ENCODE results near the gene MMP14. TPM values are rescaled to one million over a fixed set of nuclear protein-coding genes. Genes with fewer than 3 reads are reported as not detected.

Gene MMP14
- total and polyA plus RNA-seq, 2 of the 13 experiments (the other 11 are each of a cell fraction or from before 2014, with no cell fraction given) = 5.2 to 9.8 TPM

DNA sequence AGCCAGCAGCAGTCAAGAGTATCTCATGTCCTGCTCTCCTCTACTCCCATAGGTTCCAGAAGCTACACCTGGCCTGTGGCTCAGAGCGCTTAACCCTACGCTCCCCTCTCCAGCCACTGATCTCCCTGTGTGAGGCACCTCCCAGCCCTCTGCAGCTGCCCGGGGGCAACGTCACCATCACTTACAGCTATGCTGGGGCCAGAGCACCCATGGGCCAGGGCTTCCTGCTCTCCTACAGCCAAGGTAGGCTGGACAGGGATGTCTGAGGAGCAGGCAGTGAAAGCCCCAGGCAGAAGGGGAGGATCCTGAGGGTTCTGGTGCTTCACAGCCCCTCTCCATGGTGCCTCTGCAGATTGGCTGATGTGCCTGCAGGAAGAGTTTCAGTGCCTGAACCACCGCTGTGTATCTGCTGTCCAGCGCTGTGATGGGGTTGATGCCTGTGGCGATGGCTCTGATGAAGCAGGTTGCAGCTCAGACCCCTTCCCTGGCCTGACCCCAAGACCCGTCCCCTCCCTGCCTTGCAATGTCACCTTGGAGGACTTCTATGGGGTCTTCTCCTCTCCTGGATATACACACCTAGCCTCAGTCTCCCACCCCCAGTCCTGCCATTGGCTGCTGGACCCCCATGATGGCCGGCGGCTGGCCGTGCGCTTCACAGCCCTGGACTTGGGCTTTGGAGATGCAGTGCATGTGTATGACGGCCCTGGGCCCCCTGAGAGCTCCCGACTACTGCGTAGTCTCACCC is 38.8 kb downstream of the MMP14 start (continued):
- TF ChIP-seq HNRNPK (IDR thresholded peaks at IDR 0.05; ENCODE audit: low read depth, low read length, poor library complexity, severe bottlenecking) (no peak), TBP (CRISPR knock-in tag; IDR thresholded peaks at IDR 0.05) (no peak)
- TF ChIP-seq, protein P1, sequence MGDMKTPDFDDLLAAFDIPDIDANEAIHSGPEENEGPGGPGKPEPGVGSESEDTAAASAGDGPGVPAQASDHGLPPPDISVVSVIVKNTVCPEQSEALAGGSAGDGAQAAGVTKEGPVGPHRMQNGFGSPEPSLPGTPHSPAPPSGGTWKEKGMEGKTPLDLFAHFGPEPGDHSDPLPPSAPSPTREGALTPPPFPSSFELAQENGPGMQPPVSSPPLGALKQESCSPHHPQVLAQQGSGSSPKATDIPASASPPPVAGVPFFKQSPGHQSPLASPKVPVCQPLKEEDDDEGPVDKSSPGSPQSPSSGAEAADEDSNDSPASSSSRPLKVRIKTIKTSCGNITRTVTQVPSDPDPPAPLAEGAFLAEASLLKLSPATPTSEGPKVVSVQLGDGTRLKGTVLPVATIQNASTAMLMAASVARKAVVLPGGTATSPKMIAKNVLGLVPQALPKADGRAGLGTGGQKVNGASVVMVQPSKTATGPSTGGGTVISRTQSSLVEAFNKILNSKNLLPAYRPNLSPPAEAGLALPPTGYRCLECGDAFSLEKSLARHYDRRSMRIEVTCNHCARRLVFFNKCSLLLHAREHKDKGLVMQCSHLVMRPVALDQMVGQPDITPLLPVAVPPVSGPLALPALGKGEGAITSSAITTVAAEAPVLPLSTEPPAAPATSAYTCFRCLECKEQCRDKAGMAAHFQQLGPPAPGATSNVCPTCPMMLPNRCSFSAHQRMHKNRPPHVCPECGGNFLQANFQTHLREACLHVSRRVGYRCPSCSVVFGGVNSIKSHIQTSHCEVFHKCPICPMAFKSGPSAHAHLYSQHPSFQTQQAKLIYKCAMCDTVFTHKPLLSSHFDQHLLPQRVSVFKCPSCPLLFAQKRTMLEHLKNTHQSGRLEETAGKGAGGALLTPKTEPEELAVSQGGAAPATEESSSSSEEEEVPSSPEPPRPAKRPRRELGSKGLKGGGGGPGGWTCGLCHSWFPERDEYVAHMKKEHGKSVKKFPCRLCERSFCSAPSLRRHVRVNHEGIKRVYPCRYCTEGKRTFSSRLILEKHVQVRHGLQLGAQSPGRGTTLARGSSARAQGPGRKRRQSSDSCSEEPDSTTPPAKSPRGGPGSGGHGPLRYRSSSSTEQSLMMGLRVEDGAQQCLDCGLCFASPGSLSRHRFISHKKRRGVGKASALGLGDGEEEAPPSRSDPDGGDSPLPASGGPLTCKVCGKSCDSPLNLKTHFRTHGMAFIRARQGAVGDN (CRISPR knock-in tag; IDR thresholded peaks at IDR 0.05) = peak; percentile 29

DNA sequence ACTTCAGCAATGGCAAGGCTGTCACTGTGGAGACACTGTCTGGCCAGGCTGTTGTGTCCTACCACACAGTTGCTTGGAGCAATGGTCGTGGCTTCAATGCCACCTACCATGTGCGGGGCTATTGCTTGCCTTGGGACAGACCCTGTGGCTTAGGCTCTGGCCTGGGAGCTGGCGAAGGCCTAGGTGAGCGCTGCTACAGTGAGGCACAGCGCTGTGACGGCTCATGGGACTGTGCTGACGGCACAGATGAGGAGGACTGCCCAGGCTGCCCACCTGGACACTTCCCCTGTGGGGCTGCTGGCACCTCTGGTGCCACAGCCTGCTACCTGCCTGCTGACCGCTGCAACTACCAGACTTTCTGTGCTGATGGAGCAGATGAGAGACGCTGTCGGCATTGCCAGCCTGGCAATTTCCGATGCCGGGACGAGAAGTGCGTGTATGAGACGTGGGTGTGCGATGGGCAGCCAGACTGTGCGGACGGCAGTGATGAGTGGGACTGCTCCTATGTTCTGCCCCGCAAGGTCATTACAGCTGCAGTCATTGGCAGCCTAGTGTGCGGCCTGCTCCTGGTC is 39.4 kb downstream of the MMP14 start:
- peaks cover 14% of the 10 kb centered on the region in 2 experiments; a peak in 4 of 5 replicates for H3K36me3 ChIP-seq (replicated peaks in 1 of 2; ENCODE audit: control insufficient read depth in 1 of 2, insufficient read depth in 2 of 2, low read length in 2 of 2)
- H4K20me1 ChIP-seq (ENCODE audit: insufficient read depth, low read length) = no peaks in the 10 kb centered on the region; the same call in 1 of the 2 replicates
- no peak overlapping the region for H3K4me2 ChIP-seq (ENCODE audit: low read depth, low read length)
- CTCF ChIA-PET (ENCODE audit: low intra/inter-chr PET ratio, low total read pairs) = no interaction called here
- in situ Hi-C loops (cut with HindIII; ENCODE audit: extremely low pct_ligation_motif_present, low pct_unique_long_range_greater_than_20kb) (no loop called here), intact Hi-C loops (cut with micrococcal nuclease; ENCODE audit: unreplicated experiment) (no loop called here)
- H3K4me1 ChIP-seq (ENCODE audit: insufficient read depth, low read length) = peaks cover 27% of the 10 kb centered on the region
- no TSS peak for BruUV-seq (replicated peaks)
- no peak overlapping the region for H3K4me3 ChIP-seq (replicated peaks in 1 of 3; ENCODE audit: insufficient read depth in 1 of 3, low read depth in 2 of 3, low read length in 3 of 3)
- no peak overlapping the region for H2AFZ ChIP-seq (ENCODE audit: low read length)
- no peaks in the 10 kb centered on the region; a peak in 1 of 5 replicates for H3K27me3 ChIP-seq (ENCODE audit: control insufficient read depth in 1 of 2, insufficient read depth in 2 of 2, low read length in 2 of 2)
- H3K9ac ChIP-seq (ENCODE audit: insufficient read depth, low read depth, low read length) = no peak overlapping the region
- POLR2A ChIA-PET = no interaction called here
- 96% methylated on average over 20 of the region's 20 CpGs for WGBS (ENCODE audit: low lambda C conversion rate)
- DNase-seq (ENCODE audit: low spot score) (no peak), ATAC-seq (no peak), FAIRE-seq (no peak)
- H3K79me2 ChIP-seq (ENCODE audit: insufficient read depth, low read length) = no peaks in the 10 kb centered on the region
- TF ChIP-seq MXD1 (CRISPR knock-in tag; IDR thresholded peaks at IDR 0.05) (0 out of 2 replicates have a peak, but pooled peaks have one; percentile 15), ZNF776 (CRISPR knock-in tag; IDR thresholded peaks at IDR 0.05) (peak; percentile 30; the same call in 1 of the 2 replicates), PCBP1 (IDR thresholded peaks at IDR 0.05; ENCODE audit: borderline replicate concordance, low read depth, low read length) (no peak), RBFOX2 (IDR thresholded peaks at IDR 0.05; ENCODE audit: low read depth, low read length) (peak; percentile 39; the same call in 1 of the 2 replicates), CENPX (CRISPR knock-in tag; IDR thresholded peaks at IDR 0.05) (no peak), ELK4 (CRISPR knock-in tag; IDR thresholded peaks at IDR 0.05; ENCODE audit: borderline replicate concordance) (no peak), HES4 (CRISPR knock-in tag; IDR thresholded peaks at IDR 0.05; ENCODE audit: borderline replicate concordance) (0 out of 2 replicates have a peak, but pooled peaks have one; percentile 39), ZBTB7A (CRISPR knock-in tag; IDR thresholded peaks at IDR 0.05) (peak; percentile 63; the same call in 1 of the 2 replicates), EP300 (IDR thresholded peaks at IDR 0.05; ENCODE audit: low read depth in 2 of 2, low read length in 2 of 2) (no peak), EP300 (CRISPR knock-in tag; IDR thresholded peaks at IDR 0.05; ENCODE audit: borderline replicate concordance) (0 out of 2 replicates have a peak, but pooled peaks have one; percentile 7), HNRNPL (IDR thresholded peaks at IDR 0.05; ENCODE audit: low read depth, low read length) (0 out of 2 replicates have a peak, but pooled peaks have one; percentile 2)
- TF ChIP-seq, protein P2, sequence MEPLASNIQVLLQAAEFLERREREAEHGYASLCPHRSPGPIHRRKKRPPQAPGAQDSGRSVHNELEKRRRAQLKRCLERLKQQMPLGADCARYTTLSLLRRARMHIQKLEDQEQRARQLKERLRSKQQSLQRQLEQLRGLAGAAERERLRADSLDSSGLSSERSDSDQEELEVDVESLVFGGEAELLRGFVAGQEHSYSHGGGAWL (CRISPR knock-in tag; IDR thresholded peaks at IDR 0.05) = 0 out of 2 replicates have a peak, but pooled peaks have one; percentile 18
- H3K9me3 ChIP-seq (ENCODE audit: low read length) = no peaks in the 10 kb centered on the region
- no peak overlapping the region for H3K27ac ChIP-seq (ENCODE audit: extremely low read length, insufficient read depth, low read length)
